OCI-LY7 (cell line): ENCODE data around the gene HBG2. TPM values are rescaled to one million over a fixed set of nuclear protein-coding genes. Genes with fewer than 3 reads are reported as not detected.

Experiments
- BruUV-seq: library from RNA; stranded (reverse); fragments of 400-500 nt; replicated peaks from 2 replicates; lab custom pipeline; 2021; lab: Mats Ljungman, UMichigan
- CTCF ChIA-PET: fragments of 300-600 bp; sonication (Branson Sonifier 250); formaldehyde crosslinking; loops from one replicate; lab custom pipeline; 2022; ENCODE audit warnings: antibody characterized with exemption; ENCODE audit not compliant: unreplicated experiment; lab: Charles Lee
- POLR2A ChIA-PET: fragments of 300-600 bp; sonication (Branson Sonifier 250); formaldehyde crosslinking; loops from one replicate; lab custom pipeline; 2022; ENCODE audit warnings: antibody characterized with exemption; lab: Charles Lee
- DNase-seq: peaks from one replicate; pipeline ENCODE4 v3.0.0-alpha.2; 2015; ENCODE audit warnings: low spot score
- H2AFZ ChIP-seq: fragments of 200-600 bp; sonication (generic), shearing (Covaris generic); 2 replicates; pipeline ENCODE4 v1.6.1; 2014; ENCODE audit warnings: mild to moderate bottlenecking, antibody characterized with exemption, low read length, moderate library complexity
- H3K27ac ChIP-seq: fragments of 200-600 bp; sonication (generic); 2 replicates; pipeline ENCODE4 v1.5.1; 2014; ENCODE audit warnings: mixed run types, low read depth, mild to moderate bottlenecking, moderate library complexity, low read length, inconsistent platforms; ENCODE audit not compliant: poor library complexity, severe bottlenecking
- H3K36me3 ChIP-seq: fragments of 200-600 bp; sonication (generic); 2 replicates; pipeline ENCODE4 v1.6.1; 2014; ENCODE audit warnings: mild to moderate bottlenecking, antibody characterized with exemption, low read length, moderate library complexity, mixed read lengths; ENCODE audit not compliant: insufficient read depth
- H3K4me1 ChIP-seq: fragments of 200-600 bp; sonication (generic); 2 replicates; pipeline ENCODE4 v1.5.1; 2014; ENCODE audit warnings: mild to moderate bottlenecking, low read length; ENCODE audit not compliant: insufficient read depth, poor library complexity, severe bottlenecking
- H3K4me2 ChIP-seq: fragments of 200-600 bp; sonication (generic); 2 replicates; pipeline ENCODE4 v1.6.1; 2014; ENCODE audit warnings: mild to moderate bottlenecking, low read length
- H3K4me3 ChIP-seq: fragments of 200-600 bp; sonication (generic); 2 replicates; pipeline ENCODE4 v1.5.1; 2014; ENCODE audit warnings: mild to moderate bottlenecking, low read depth, low read length; ENCODE audit not compliant: poor library complexity, severe bottlenecking
- H3K79me2 ChIP-seq: fragments of 200-600 bp; sonication (generic); 2 replicates; pipeline ENCODE4 v1.6.1; 2016; ENCODE audit warnings: low read depth, mild to moderate bottlenecking, low read length, moderate library complexity, mixed read lengths; ENCODE audit not compliant: insufficient read depth
- H3K9me2 ChIP-seq: fragments of 200-600 bp; sonication (generic); 2 replicates; pipeline ENCODE4 v1.6.1; 2016; ENCODE audit warnings: mild to moderate bottlenecking, low read length, mixed read lengths; ENCODE audit not compliant: insufficient read depth
- H3K9me3 ChIP-seq: fragments of 200-600 bp; sonication (generic); 2 replicates; pipeline ENCODE4 v1.6.1; 2014; ENCODE audit warnings: mild to moderate bottlenecking, mixed run types, low read length, mixed read lengths
- H4K20me1 ChIP-seq: fragments of 200-600 bp; sonication (generic); 2 replicates; pipeline ENCODE4 v1.6.1; 2014; ENCODE audit warnings: mild to moderate bottlenecking, antibody characterized with exemption, low read length, moderate library complexity, mixed read lengths; ENCODE audit not compliant: insufficient read depth
- CTCF ChIP-seq: fragments of 200-600 bp; sonication (generic); conservative IDR thresholded peaks from 2 replicates; pipeline ENCODE4 v1.5.1; 2014; ENCODE audit warnings: mild to moderate bottlenecking, antibody characterized with exemption, low read length, moderate library complexity, mixed read lengths
- EZH2phosphoT487 ChIP-seq: fragments of 200-600 bp; sonication (generic); IDR thresholded peaks from 2 replicates; pipeline ENCODE4 v1.6.1; 2018; ENCODE audit warnings: low read depth, borderline replicate concordance, mild to moderate bottlenecking, mixed run types, antibody characterized with exemption, low read length, moderate library complexity, mixed read lengths
- intact Hi-C: fragments of 100-400 bp; cut with micrococcal nuclease; formaldehyde crosslinking; loops from one replicate; pipeline ENCODE4 v1.10.0; 2022; ENCODE audit not compliant: unreplicated experiment
- total RNA-seq, 2 experiments: library from RNA; depleted of rRNA in 1 of 2; stranded (reverse); fragments of >200 nt in 1 of 2; shearing (Covaris generic) in 1 of 2; gene quantifications; 2 replicates each; pipeline ENCODE4 v1.2.3, GENCODE V29; 2014 to 2022

Gene HBG2
- total RNA-seq, 2 experiments from 2014 or later: not detected

- BruUV-seq: no TSS peak
- TF ChIP-seq CTCF (no peak), EZH2phosphoT487 (no peak)
- Histone ChIP-seq H4K20me1 (no peaks in the 10 kb centered on the region), H3K27ac (no peak overlapping the region), H3K4me2 (no peak overlapping the region), H3K4me1 (no peaks in the 10 kb centered on the region), H3K4me3 (no peak overlapping the region), H3K9me3 (no peaks in the 10 kb centered on the region), H2AFZ (no peak overlapping the region), H3K9me2 (no peaks in the 10 kb centered on the region), H3K79me2 (no peaks in the 10 kb centered on the region), H3K36me3 (no peaks in the 10 kb centered on the region)
- intact Hi-C loops: no loop called here
- DNase-seq: no peak
- POLR2A ChIA-PET: interaction anchor here (0.7 kb wide), 1 partner anchor 573 kb away, joined by 5 read pairs; no protein-coding TSS in a partner anchor
- CTCF ChIA-PET: no interaction called here
Observed at GRCh38 chr11:5238486-5238885, 16.1 kb downstream of the HBG2 start.

DNA sequence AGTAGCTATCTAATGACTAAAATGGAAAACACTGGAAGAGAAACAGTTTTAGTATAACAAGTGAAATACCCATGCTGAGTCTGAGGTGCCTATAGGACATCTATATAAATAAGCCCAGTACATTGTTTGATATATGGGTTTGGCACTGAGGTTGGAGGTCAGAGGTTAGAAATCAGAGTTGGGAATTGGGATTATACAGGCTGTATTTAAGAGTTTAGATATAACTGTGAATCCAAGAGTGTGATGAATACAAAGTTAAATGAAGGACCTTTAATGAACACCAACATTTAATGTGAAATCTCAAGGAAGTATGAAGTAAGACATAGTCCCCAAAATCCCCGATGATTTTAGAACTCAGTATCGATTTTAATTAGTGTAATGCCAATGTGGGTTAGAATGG is 17.2 kb downstream of the HBG2 start:
- H3K4me2 ChIP-seq: no peak overlapping the region
- TF ChIP-seq CTCF (no peak), EZH2phosphoT487 (no peak)
- H4K20me1 ChIP-seq: no peaks in the 10 kb centered on the region
- intact Hi-C loops: no loop called here
- no peaks in the 10 kb centered on the region for H3K36me3 ChIP-seq
- DNase-seq: no peak
- H3K9me2 ChIP-seq: no peaks in the 10 kb centered on the region
- no peaks in the 10 kb centered on the region for H3K9me3 ChIP-seq
- BruUV-seq: no TSS peak
- no peak overlapping the region for H3K4me3 ChIP-seq
- H2AFZ ChIP-seq: no peak overlapping the region
- ChIA-PET CTCF (no interaction called here), POLR2A (interaction anchor here (0.7 kb wide), 1 partner anchor 121 kb away, joined by 4 read pairs; no protein-coding TSS in a partner anchor)
- no peak overlapping the region for H3K27ac ChIP-seq
- H3K4me1 ChIP-seq: no peaks in the 10 kb centered on the region
- H3K79me2 ChIP-seq: no peaks in the 10 kb centered on the region

DNA sequence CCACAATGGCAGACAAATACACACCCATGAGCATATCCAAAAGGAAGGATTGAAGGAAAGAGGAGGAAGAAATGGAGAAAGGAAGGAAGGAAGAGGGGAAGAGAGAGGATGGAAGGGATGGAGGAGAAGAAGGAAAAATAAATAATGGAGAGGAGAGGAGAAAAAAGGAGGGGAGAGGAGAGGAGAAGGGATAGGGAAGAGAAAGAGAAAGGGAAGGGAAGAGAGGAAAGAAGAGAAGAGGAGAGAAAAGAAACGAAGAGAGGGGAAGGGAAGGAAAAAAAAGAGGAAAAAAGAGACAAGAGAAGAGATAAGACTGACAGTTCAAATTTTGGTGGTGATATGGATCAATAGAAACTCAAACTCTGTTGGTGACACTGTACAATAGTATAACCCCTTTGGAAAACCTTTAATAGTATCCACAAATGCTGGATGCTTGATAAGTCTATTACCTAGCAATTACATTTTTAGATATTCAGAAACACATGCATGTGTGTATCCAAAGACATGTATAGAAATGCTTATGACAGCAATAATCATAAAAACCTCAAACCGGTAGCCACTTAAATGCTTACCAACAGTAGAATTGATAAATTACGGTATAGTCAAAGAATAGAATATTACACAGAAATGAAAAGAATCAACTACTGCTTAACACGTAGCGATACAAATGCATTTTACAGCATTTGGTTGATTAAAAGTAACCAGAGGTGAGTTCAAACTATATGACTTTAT is 19.1 kb downstream of the HBG2 start:
- no peaks in the 10 kb centered on the region for H3K4me1 ChIP-seq
- DNase-seq: no peak
- no peak overlapping the region for H2AFZ ChIP-seq
- no peak overlapping the region for H3K4me3 ChIP-seq
- H3K4me2 ChIP-seq: no peak overlapping the region
- H4K20me1 ChIP-seq: no peaks in the 10 kb centered on the region
- H3K9me3 ChIP-seq: no peaks in the 10 kb centered on the region
- BruUV-seq: no TSS peak
- no peaks in the 10 kb centered on the region for H3K9me2 ChIP-seq
- intact Hi-C loops: no loop called here
- POLR2A ChIA-PET: no interaction called here
- no peaks in the 10 kb centered on the region for H3K36me3 ChIP-seq
- no peak overlapping the region for H3K27ac ChIP-seq
- CTCF ChIA-PET: no interaction called here
- TF ChIP-seq EZH2phosphoT487 (no peak), CTCF (no peak)
- H3K79me2 ChIP-seq: no peaks in the 10 kb centered on the region
